GM18508 (cell line): ENCODE measurements around the gene FBP2.

Experiments
- ATAC-seq: cut with Tn5 transposase; IDR thresholded peaks from one replicate; pipeline ENCODE4 v1.9.1; 2021; ENCODE audit warnings: moderate number of reproducible peaks; ENCODE audit not compliant: insufficient read depth, unreplicated experiment

The FBP2 gene

GRCh38 chr9:94593459-94594345 is at the start of gene FBP2:
FBP2 (minus strand) TSS chr9:94593824; CDS start chr9:94593726, 98 bp downstream.
- no peak for ATAC-seq

- ATAC-seq = no peak
These were observed 49.6 kb upstream of the FBP2 start for GRCh38 chr9:94643176-94643575.

DNA sequence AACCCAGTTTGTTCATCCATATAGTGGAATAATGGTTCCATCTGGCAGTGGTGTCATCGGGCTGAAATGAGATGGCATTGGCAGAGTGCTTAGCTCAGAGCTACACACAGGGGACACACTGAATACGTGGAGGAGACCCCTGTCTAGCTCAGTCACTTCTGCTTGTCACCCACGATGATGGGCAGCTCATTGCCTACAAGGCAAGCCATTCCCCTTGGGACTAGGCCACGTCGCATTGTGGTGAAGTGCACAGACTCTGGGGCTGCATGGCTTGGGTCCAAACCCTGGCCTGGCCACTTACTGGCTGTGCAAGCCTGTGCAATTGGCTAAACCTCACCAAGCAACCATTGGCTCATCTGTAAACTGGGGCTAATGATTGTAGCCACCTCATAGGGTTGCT is 48.9 kb upstream of the FBP2 start:
- no peak for ATAC-seq

DNA sequence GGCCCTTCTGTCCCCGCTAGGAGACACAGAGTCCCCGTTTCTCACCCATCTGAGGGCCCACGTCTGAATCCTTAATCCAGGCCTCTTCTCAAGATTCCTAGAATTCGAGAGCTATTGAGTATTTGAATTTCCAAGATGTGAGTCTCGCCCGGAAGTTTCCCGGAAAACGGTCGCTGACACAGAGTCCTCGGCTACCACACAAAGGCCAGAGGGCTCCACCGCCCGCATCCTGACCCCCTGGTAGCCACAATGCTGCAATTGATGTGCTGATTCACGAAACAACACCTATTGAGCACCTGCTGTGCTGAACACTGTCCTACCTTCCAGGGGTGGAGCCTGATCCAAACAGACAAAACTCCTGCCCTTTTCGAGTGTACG is 46.4 kb upstream of the FBP2 start:
- no peak for ATAC-seq

- ATAC-seq = no peak
These were observed 45.7 kb upstream of the FBP2 start, which contains the start of gene FBP1 for GRCh38 chr9:94639061-94639998. FBP1 (minus strand) TSS chr9:94639518; CDS start chr9:94639310, 208 bp downstream.

- ATAC-seq = no peak
These were observed 44.9 kb upstream of the FBP2 start for GRCh38 chr9:94638335-94639060.

- ATAC-seq = no peak
These were observed 39.1 kb upstream of the FBP2 start for GRCh38 chr9:94632737-94633136.

GRCh38 chr9:94631599-94631998 is 38.0 kb upstream of the FBP2 start:
- ATAC-seq = no peak

DNA sequence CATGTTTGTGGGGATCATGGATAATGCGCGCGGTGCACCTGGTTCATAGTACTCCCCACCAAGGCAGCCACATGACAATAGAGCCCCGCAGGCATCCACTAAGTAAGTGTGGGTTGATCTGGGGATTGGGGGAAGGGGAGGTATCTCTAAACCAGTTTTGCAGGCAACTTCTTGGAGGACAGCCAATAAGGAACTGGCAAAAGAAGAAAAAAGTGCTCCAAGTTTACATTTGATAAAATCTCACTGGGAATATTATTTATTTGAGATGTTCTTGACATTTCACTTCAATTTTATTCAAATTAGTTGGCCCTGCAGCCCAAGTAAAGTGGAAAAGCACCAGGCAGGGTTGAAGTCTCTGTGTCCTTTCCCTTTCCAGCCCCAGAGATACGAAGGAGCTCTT is 37.2 kb upstream of the FBP2 start:
- no peak for ATAC-seq

DNA sequence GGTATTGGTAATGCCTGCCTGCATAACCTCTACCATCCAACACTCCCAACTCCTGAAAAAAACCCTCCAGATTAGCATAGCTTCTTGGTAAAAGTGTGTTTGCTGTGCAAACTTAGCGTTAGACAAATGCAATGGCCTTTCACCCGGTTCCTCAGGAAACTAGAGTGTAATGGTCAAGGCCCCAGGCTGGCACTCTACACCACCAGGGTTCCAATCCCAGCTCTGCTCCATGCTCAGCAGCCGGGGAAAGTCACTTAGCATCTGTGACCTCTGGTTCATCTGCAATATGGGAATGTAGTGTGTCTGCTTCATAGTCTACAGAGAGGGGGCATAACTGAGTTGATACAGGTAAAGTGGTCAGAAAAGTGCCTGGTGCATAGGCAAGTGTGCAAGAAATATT is 36.7 kb upstream of the FBP2 start:
- no peak for ATAC-seq

DNA sequence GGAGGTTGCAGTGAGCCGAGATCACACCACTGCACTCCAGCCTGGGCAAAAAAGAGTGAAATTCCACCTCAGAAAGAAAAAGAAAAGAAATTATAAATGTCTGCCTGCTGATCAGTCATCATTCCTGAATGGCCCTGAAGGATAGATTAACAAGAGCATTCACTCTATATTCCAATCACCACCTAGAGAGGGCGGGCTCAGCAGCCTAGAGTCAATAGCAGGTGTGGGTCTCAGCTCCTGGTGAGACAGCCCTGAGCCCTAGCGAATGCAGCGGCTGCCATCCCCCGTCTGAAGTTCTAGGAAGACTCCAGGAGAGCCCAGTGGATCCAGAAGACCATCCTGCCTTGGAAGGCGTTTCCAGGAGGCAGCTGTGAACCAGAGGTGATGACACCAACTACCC is 33.7 kb upstream of the FBP2 start:
- no peak for ATAC-seq

GRCh38 chr9:94625835-94626234 is 32.2 kb upstream of the FBP2 start:
- ATAC-seq = no peak

DNA sequence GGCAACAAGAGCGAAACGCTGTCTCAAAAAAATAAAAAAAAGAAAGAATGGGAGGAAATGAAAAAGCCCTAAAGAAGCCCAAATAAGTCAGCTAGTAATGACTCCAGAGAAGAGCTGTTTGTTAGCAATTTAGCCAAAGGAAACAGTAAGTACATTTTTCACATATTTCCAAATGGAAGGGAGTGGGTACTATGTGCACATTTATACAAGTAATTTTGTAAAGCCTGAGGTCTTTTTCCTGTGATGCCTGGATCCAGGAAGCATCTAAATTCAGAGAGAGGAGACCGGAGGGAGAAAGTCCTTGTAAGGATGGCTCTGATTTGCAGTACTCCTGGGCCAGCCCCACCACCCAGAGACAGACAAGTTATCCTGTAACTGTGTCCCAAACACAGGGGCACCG is 31.0 kb upstream of the FBP2 start:
- no peak for ATAC-seq

DNA sequence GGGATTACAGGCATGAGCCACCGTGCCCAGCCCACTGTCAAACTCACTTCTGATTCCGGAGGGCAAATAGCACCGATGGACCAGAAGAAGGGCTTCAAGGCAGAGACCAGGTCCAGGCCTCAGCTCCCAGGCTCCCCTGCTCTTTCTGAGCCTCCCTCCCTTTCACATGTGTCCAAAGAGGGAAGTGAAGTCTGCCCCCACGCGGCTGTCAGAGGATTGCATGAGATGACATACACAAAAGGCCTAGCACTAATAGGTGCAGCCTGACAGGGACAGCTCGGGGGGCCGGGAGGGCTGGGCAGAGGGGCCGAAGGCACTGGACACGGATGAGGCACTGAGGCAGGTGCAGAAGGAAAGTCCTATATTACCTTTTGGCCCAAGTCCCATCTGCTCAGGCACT is 29.6 kb upstream of the FBP2 start:
- ATAC-seq = no peak

GRCh38 chr9:94622087-94622800 is 28.6 kb upstream of the FBP2 start:
- ATAC-seq = no peak

DNA sequence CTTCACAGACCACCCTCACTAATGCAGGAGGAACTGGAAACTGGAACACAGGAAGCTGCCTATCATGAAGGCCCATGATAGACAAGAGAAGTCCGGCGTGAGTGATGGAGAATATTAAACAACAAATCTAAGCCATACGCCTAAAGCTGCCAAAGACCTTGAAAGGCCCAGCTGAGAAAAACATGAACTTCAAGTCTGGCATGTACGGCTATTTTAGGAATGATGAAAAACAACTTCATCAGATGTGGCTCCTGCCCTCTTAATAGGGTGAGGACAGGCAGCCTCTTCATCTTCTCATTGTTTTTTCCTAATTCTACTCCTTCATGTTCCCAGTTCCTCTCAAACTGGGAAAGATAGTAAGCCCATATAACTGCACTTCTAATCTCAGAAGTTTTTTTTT is 25.4 kb upstream of the FBP2 start:
- no peak for ATAC-seq

DNA sequence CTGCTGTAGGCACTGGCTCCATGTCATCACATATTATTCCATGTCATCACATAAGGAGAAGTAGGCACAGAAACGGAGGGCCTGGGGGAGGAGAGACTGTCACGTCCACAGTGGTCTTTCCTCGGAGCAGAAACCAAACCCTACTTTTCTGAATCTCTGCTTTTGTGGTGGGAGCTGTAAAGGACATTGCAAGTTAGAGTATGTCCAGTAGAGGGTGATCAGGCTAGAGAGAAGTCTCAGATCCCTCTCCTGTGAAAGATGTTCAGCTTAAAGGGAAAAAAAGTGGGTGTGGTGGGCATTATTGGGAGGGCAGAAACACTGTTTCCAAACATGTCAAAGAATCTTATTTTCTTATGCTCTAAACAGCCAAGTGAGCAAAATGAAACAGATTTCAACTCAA is 19.4 kb upstream of the FBP2 start:
- no peak for ATAC-seq

DNA sequence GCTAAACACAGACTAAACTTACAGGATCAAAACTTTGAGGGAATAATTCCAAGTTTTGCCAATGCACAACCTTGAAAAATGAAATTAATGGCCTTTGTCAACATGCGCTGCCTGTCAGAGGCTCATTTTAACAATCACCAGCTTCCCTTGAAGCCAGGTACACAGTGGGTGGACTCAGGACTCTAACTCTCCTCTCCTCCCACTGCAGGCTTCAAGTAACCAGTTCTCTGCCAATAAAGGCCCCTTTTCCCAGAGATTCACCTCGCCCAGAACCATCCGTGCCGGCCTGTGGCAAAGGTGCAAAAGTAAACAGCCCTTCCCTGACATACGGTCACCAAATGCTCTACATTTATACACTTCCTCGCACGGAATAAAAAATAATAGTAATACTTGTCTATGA is 18.4 kb upstream of the FBP2 start:
- no peak for ATAC-seq

DNA sequence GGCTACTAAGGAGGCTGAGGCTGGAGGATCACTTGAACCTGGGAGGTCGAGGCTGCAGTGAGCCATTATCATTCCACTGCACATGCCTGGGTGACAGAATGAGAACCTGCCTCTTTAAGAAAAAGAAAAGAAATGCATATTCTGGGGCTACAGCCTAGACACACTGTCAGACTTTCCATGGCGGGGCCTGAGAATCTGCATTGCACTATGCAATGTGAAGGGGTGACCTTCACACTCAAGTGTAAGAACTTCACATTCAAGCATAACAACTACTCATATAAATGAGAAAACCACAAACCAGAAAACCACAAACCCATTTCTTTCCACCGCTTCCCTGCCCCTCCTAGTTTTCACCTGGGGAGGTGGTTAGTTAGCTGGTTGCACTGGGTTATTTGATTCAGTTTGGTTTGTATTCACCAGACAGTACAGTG is 18.0 kb upstream of the FBP2 start:
- no peak for ATAC-seq

DNA sequence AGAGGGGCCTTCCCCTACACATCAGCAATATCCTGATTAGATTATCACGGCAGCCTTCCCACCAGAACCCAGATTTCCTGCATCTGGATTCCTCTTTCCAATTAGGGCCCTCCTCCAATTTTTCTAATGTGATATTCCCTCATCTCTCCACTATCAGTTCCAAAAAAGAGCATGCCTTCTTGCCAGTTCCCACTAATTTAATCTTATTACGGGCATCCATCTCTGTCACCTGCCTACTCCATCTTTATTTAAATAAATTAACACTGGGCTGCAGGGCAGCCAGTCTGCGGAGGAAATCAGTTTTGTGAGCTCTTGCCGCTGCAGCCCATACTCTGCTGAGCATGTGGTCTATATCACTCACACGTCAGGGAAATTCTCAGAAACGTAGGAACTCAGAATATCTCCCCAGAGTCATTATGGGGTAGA is 16.6 kb upstream of the FBP2 start:
- ATAC-seq = no peak
